ENCODE results near the gene LILRB5.

Gene LILRB5

GRCh38 chr19:54256250-54257115 is 590 bp downstream of the LILRB5 start:
- Histone ChIP-seq H3K36me3 (no peaks in the 10 kb centered on the region), H3K4me3 (no peak overlapping the region), H3K9ac (0 out of 2 replicates have a peak overlapping the region, but pooled peaks have one; percentile 6), H4K20me1 (no peaks in the 10 kb centered on the region), H3K4me1 (peaks cover 31% of the 10 kb centered on the region), H3K27me3 (no peaks in the 10 kb centered on the region), H3K27ac (peak overlapping the region; percentile 4; the same call in 1 of the 2 replicates), H3K9me3 (no peaks in the 10 kb centered on the region), H3K4me2 (peak overlapping the region; percentile 69)
- TF ChIP-seq Cebpa-rat (IDR thresholded peaks at IDR 0.05) = no peak

- no peak for TF ChIP-seq Cebpa-rat (IDR thresholded peaks at IDR 0.05)
- H3K27me3 ChIP-seq = no peaks in the 10 kb centered on the region
- H4K20me1 ChIP-seq = no peaks in the 10 kb centered on the region
- no peak overlapping the region for H3K9ac ChIP-seq
- H3K9me3 ChIP-seq = no peaks in the 10 kb centered on the region
- H3K4me3 ChIP-seq = no peak overlapping the region
- no peak overlapping the region for H3K4me2 ChIP-seq
- H3K27ac ChIP-seq = no peak overlapping the region
- peaks cover 31% of the 10 kb centered on the region for H3K4me1 ChIP-seq
- H3K36me3 ChIP-seq = no peaks in the 10 kb centered on the region
Measured at GRCh38 chr19:54255105-54255775, 1.8 kb downstream of the LILRB5 start.

DNA sequence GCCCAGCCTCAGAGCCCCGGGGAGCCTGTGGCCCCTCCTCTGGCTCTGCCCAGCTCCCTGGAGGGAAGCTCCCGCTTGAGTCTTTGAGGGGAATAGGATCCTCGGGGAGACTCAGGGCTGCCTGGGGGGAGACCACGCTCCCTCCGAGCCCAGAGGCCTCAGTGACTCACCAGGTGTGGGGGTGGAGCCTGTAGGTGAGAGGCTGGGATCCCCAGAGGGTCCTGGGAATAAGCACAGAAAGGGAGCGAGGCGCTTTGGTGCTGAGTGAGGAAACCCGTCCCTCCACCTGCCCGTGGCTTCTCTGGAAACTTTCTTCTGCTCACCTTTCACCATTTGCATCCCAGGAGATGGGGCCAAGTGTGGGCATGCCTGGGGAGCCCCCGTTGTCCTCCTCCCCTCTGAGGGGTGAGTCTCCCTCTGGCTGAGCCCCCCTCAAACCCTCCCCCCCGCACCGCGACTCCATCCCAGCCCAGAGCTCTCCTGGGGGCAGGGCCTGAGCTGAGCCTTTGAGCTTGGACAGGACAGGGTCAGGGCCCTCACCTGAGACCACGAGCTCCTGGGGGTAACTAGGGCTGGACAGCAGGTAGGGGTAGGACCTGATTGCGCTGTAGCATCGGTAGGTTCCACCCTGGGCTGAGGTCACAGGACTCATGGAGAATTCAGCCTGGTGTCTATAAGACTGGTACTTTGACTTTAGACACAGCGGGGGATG is 2.7 kb downstream of the LILRB5 start:
- no peaks in the 10 kb centered on the region for H3K9me3 ChIP-seq
- H3K36me3 ChIP-seq = no peaks in the 10 kb centered on the region
- 0 out of 2 replicates have a peak overlapping the region, but pooled peaks have one; percentile 30 for H3K27ac ChIP-seq
- H3K4me1 ChIP-seq = peaks cover 31% of the 10 kb centered on the region
- no peak for TF ChIP-seq Cebpa-rat (IDR thresholded peaks at IDR 0.05)
- H3K9ac ChIP-seq = no peak overlapping the region
- no peak overlapping the region for H3K4me3 ChIP-seq
- H3K27me3 ChIP-seq = no peaks in the 10 kb centered on the region
- peak overlapping the region; percentile 77 for H3K4me2 ChIP-seq
- H4K20me1 ChIP-seq = no peaks in the 10 kb centered on the region

DNA sequence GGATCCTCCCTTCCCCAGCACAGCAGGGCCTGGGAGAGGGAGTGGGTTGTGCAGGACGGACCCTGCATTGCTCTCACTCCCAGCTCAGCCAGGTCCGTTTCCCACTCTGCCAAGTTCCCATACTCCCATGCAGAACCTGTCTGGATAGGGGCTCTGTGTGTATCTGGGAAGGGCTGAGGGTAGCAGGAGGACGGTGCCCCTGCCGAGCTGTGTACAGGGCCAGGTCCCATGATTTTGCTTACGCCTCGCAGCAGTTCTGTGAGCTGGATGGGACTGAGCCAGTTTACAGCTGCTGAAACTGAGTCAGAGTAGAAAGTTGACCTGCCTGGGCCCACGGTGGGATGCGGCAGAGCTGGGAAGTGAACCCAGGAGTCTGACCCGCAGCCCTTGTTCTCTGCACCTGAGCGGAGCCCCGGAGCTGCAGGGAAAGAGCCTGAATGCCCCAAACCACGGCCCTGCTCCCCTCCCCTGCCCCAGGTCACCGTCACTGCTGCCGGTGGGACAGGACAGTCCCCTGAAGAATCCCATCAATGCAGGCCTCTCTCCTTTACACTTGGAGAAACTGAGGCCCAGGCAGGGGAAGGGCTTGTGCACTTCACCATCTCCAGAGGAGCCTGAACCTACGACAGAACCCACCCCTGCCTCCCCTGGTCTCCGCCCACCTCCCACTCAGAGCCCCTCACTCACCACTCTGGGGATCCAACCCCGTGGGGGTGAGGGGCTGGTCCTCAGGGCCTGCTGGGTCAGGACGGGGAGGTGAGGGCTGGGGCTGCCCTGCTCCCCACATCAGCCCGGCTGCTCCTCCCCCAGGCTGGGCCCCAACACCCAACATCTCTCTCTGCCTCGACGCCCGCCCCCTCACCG is 3.5 kb downstream of the LILRB5 start:
- Histone ChIP-seq H3K36me3 (no peaks in the 10 kb centered on the region), H3K27me3 (no peaks in the 10 kb centered on the region), H3K4me1 (peaks cover 33% of the 10 kb centered on the region), H3K4me2 (peak overlapping the region; percentile 77), H3K9me3 (no peaks in the 10 kb centered on the region), H3K4me3 (no peak overlapping the region), H4K20me1 (no peaks in the 10 kb centered on the region), H3K27ac (0 out of 2 replicates have a peak overlapping the region, but pooled peaks have one; percentile 30), H3K9ac (no peak overlapping the region)
- TF ChIP-seq Cebpa-rat (IDR thresholded peaks at IDR 0.05) = no peak

DNA sequence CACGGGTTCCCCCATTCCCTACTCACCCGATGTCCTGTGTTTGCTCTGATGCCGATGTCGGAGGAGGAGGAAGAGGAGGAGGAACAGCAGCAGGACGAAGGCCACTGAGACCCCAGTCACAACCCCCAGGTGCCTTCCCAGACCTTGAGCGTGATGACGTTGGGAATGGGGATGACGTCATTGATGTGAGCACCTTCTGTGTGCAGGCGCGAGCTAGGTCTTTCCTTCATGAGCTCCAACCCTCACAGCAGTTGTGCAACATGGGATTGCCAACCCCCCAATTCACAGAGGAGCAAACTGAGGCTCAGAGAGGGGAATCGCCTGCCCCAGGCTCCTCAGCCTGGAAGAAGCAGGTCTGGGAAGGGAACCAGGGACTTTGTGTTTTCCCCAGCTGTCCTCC is 4.2 kb downstream of the LILRB5 start:
- Histone ChIP-seq H3K4me2 (no peak overlapping the region), H3K27me3 (no peaks in the 10 kb centered on the region), H3K4me3 (no peak overlapping the region), H3K4me1 (peaks cover 40% of the 10 kb centered on the region), H3K27ac (no peak overlapping the region), H3K9ac (no peak overlapping the region), H3K36me3 (no peaks in the 10 kb centered on the region), H3K9me3 (no peaks in the 10 kb centered on the region), H4K20me1 (no peaks in the 10 kb centered on the region)
- no peak for TF ChIP-seq Cebpa-rat (IDR thresholded peaks at IDR 0.05)

- no peak for TF ChIP-seq Cebpa-rat (IDR thresholded peaks at IDR 0.05)
- H3K36me3 ChIP-seq = no peaks in the 10 kb centered on the region
- H3K9ac ChIP-seq = no peak overlapping the region
- H4K20me1 ChIP-seq = no peaks in the 10 kb centered on the region
- no peaks in the 10 kb centered on the region for H3K9me3 ChIP-seq
- no peak overlapping the region for H3K4me2 ChIP-seq
- peaks cover 41% of the 10 kb centered on the region for H3K4me1 ChIP-seq
- H3K27me3 ChIP-seq = no peaks in the 10 kb centered on the region
- H3K27ac ChIP-seq = no peak overlapping the region
- no peak overlapping the region for H3K4me3 ChIP-seq
Measured at GRCh38 chr19:54252243-54252642, 4.8 kb downstream of the LILRB5 start.

GRCh38 chr19:54248016-54248601 is 9.0 kb downstream of the LILRB5 start:
- no peaks in the 10 kb centered on the region for H3K36me3 ChIP-seq
- H3K27ac ChIP-seq = peak overlapping the region; percentile 77
- H3K9me3 ChIP-seq = no peaks in the 10 kb centered on the region
- no peak for TF ChIP-seq Cebpa-rat (IDR thresholded peaks at IDR 0.05)
- peak overlapping the region; percentile 92 for H3K4me2 ChIP-seq
- H3K4me3 ChIP-seq = peak overlapping the region; percentile 44
- H4K20me1 ChIP-seq = no peaks in the 10 kb centered on the region
- H3K27me3 ChIP-seq = no peaks in the 10 kb centered on the region
- H3K4me1 ChIP-seq = peaks cover 40% of the 10 kb centered on the region
- H3K9ac ChIP-seq = peak overlapping the region; percentile 69; the same call in 1 of the 2 replicates

DNA sequence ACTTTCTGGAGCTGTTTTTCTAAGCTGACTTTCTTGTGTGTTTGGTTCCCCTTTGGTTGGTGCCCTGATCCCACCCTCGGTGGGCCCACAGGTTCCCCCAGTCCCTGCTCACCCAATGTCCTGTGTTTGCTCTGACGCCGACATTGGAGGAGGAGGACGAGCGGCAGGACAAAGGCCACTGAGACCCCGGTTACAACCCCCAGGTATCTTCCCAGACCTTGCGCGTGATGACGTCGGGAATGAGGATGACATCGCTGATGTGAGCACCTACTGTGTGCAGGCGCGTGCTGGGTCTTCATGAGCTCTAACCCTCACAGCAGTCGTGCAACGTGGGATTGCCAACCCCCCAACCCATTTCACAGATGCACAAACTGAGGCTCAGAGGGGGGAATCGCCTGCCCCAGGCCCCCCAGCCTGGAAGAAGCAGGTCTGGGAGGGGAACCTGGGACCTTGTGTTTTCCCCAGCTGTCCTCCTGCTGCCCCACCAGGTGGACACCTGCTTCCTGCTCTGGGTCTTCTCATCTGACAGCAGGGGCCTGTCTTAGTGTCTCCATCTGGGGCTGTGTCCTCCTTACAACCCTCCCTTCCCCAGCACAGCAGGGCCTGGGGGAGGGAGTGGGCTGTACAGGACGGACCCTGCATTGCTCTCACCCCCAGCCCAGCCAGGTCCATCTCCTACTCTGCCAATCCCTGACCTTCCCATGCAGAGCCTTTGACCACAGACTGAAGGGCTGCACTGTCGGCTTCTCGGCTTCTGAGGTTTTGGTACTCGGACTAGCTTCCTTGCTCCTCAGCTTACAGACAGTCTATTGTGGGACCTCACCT is 9.8 kb downstream of the LILRB5 start:
- H3K4me2 ChIP-seq = peak overlapping the region; percentile 92
- peak overlapping the region; percentile 69; the same call in 1 of the 2 replicates for H3K9ac ChIP-seq
- H3K4me3 ChIP-seq = peak overlapping the region; percentile 44
- no peaks in the 10 kb centered on the region for H3K9me3 ChIP-seq
- no peaks in the 10 kb centered on the region for H4K20me1 ChIP-seq
- no peaks in the 10 kb centered on the region for H3K36me3 ChIP-seq
- peak overlapping the region; percentile 77 for H3K27ac ChIP-seq
- H3K4me1 ChIP-seq = peaks cover 48% of the 10 kb centered on the region
- H3K27me3 ChIP-seq = no peaks in the 10 kb centered on the region
- TF ChIP-seq Cebpa-rat (IDR thresholded peaks at IDR 0.05) = no peak

Measured in BLaER1 (cell line).